WTC11 (cell line): ENCODE results near the gene FAM9C. TPM values are rescaled to one million over a fixed set of nuclear protein-coding genes. Genes with fewer than 3 reads are reported as not detected.

Source experiments
- ATAC-seq: fragments of 200-7000 bp; cut with Tn5 transposase; 2 replicates; pipeline ENCODE4 v1.10.0; 2021; ENCODE audit warnings: mild to moderate bottlenecking, moderate library complexity
- CTCF ChIA-PET: fragments of 300-600 bp; sonication (Branson Sonifier 250); formaldehyde crosslinking; loops from one replicate; lab custom pipeline; 2021; ENCODE audit warnings: antibody characterized with exemption; lab: Charles Lee
- POLR2A ChIA-PET: fragments of 350-600 bp; sonication (Branson Sonifier 250); formaldehyde crosslinking; loops from one replicate; lab custom pipeline; 2021; ENCODE audit warnings: antibody characterized with exemption; lab: Charles Lee
- DNase-seq: peaks from one replicate; pipeline ENCODE4 v3.0.0; 2021; ENCODE audit warnings: low spot score
- H3K27ac Mint-ChIP-seq: 2 replicates; pipeline ENCODE4 v1.8.0; 2021; ENCODE audit warnings: mixed read lengths
- H3K27me3 Mint-ChIP-seq: 2 replicates; pipeline ENCODE4 v1.8.0; 2021; ENCODE audit warnings: low read depth, mild to moderate bottlenecking, moderate library complexity, mixed read lengths
- H3K36me3 Mint-ChIP-seq: 2 replicates; pipeline ENCODE4 v1.8.0; 2021; ENCODE audit warnings: mixed read lengths
- H3K4me1 Mint-ChIP-seq: 2 replicates; pipeline ENCODE4 v1.8.0; 2022; ENCODE audit warnings: mixed read lengths
- H3K4me3 Mint-ChIP-seq: 2 replicates; pipeline ENCODE4 v1.8.0; 2021; ENCODE audit warnings: mild to moderate bottlenecking, moderate library complexity, mixed read lengths
- H3K9me3 Mint-ChIP-seq: 2 replicates; pipeline ENCODE4 v1.8.0; 2021; ENCODE audit warnings: mixed read lengths
- ERG ChIP-seq: fragments of 250-450 bp; sonication (Bioruptor Pico); IDR thresholded peaks from 2 replicates; pipeline ENCODE4 v1.8.0; 2021; ENCODE audit warnings: mild to moderate bottlenecking
- FOXJ3 ChIP-seq: sonication (generic); formaldehyde crosslinking; IDR thresholded peaks from 2 replicates; pipeline ENCODE4 v1.9.0; 2021; ENCODE audit warnings: missing genetic modification reagents, mild to moderate bottlenecking, borderline replicate concordance
- FOXP1 ChIP-seq: sonication (generic); formaldehyde crosslinking; IDR thresholded peaks from 2 replicates; pipeline ENCODE4 v1.8.0; 2022; ENCODE audit warnings: missing genetic modification reagents, mild to moderate bottlenecking, moderate library complexity, borderline replicate concordance
- GABPB1 ChIP-seq: sonication (generic); formaldehyde crosslinking; IDR thresholded peaks from 2 replicates; pipeline ENCODE4 v1.8.1; 2023; ENCODE audit warnings: mild to moderate bottlenecking, missing genetic modification reagents
- HMGA2 ChIP-seq: fragments of 250-450 bp; sonication (Bioruptor Pico); IDR thresholded peaks from 2 replicates; pipeline ENCODE4 v1.4.0; 2021; ENCODE audit warnings: mild to moderate bottlenecking, moderate library complexity
- KAT7 ChIP-seq: sonication (generic); formaldehyde crosslinking; IDR thresholded peaks from 2 replicates; pipeline ENCODE4 v1.8.1; 2023; ENCODE audit warnings: missing genetic modification reagents, mild to moderate bottlenecking, borderline replicate concordance
- MXD4 ChIP-seq: fragments of 250-450 bp; sonication (Bioruptor Pico); IDR thresholded peaks from 2 replicates; pipeline ENCODE4 v1.8.0; 2021; ENCODE audit warnings: mild to moderate bottlenecking, moderate library complexity, borderline replicate concordance
- NFATC4 ChIP-seq: fragments of 250-450 bp; sonication (Bioruptor Pico); IDR thresholded peaks from 2 replicates; pipeline ENCODE4 v1.9.0; 2021; ENCODE audit warnings: mild to moderate bottlenecking
- NR2C2 ChIP-seq: sonication (generic); formaldehyde crosslinking; IDR thresholded peaks from 2 replicates; pipeline ENCODE4 v1.8.0; 2022; ENCODE audit warnings: mild to moderate bottlenecking, missing genetic modification reagents
- PRDM15 ChIP-seq: sonication (generic); formaldehyde crosslinking; IDR thresholded peaks from 2 replicates; pipeline ENCODE4 v1.8.0; 2022; ENCODE audit warnings: missing genetic modification reagents
- RORB ChIP-seq: fragments of 250-450 bp; sonication (Bioruptor Pico); IDR thresholded peaks from 2 replicates; pipeline ENCODE4 v1.9.0; 2021; ENCODE audit warnings: mild to moderate bottlenecking
- SMAD3 ChIP-seq: sonication (generic); formaldehyde crosslinking; IDR thresholded peaks from 2 replicates; pipeline ENCODE4 v1.8.0; 2022; ENCODE audit warnings: missing genetic modification reagents, mild to moderate bottlenecking, borderline replicate concordance
- SMAD4 ChIP-seq: sonication (generic); formaldehyde crosslinking; IDR thresholded peaks from 2 replicates; pipeline ENCODE4 v1.8.0; 2022; ENCODE audit warnings: mild to moderate bottlenecking, missing genetic modification reagents
- SOX15 ChIP-seq: fragments of 250-450 bp; sonication (Bioruptor Pico); IDR thresholded peaks from 2 replicates; pipeline ENCODE4 v1.9.0; 2021; ENCODE audit warnings: mild to moderate bottlenecking
- USF2 ChIP-seq: sonication (generic); formaldehyde crosslinking; IDR thresholded peaks from 2 replicates; pipeline ENCODE4 v1.8.1; 2023; ENCODE audit warnings: mild to moderate bottlenecking, missing genetic modification reagents, moderate library complexity
- ZNF219 ChIP-seq: sonication (generic); formaldehyde crosslinking; IDR thresholded peaks from 2 replicates; pipeline ENCODE4 v1.8.0; 2023; ENCODE audit warnings: missing genetic modification reagents, mild to moderate bottlenecking, borderline replicate concordance
- ZNF263 ChIP-seq: sonication (generic); formaldehyde crosslinking; IDR thresholded peaks from 2 replicates; pipeline ENCODE4 v1.8.1; 2022; ENCODE audit warnings: low read depth, mild to moderate bottlenecking, moderate library complexity, missing genetic modification reagents
- ZNF416 ChIP-seq: fragments of 250-450 bp; sonication (Bioruptor Pico); IDR thresholded peaks from 2 replicates; pipeline ENCODE4 v1.9.0; 2021; ENCODE audit warnings: mild to moderate bottlenecking, inconsistent platforms
- total RNA-seq: library from RNA; stranded (reverse); gene quantifications from 3 replicates; pipeline ENCODE4 v1.2.3, GENCODE V29; 2021
- TF ChIP-seq, protein P1 (sequence below): fragments of 250-450 bp; sonication (Bioruptor Pico); conservative IDR thresholded peaks from 2 replicates; pipeline ENCODE4 v1.9.0; 2021; ENCODE audit warnings: mild to moderate bottlenecking
- TF ChIP-seq, protein P2 (sequence below): sonication (generic); formaldehyde crosslinking; IDR thresholded peaks from 2 replicates; pipeline ENCODE4 v1.8.1; 2022; ENCODE audit warnings: mild to moderate bottlenecking, moderate library complexity, missing genetic modification reagents
- TF ChIP-seq, protein P3 (sequence below): sonication (generic); formaldehyde crosslinking; IDR thresholded peaks from 2 replicates; pipeline ENCODE4 v1.8.1; 2022; ENCODE audit warnings: low read depth, missing genetic modification reagents, borderline replicate concordance
- TF ChIP-seq, protein P4 (sequence below): sonication (generic); formaldehyde crosslinking; IDR thresholded peaks from 2 replicates; pipeline ENCODE4 v1.8.1; 2022; ENCODE audit warnings: missing genetic modification reagents, borderline replicate concordance

The FAM9C gene
- total RNA-seq, 1 experiment from 2014 or later, result 0.28 TPM

GRCh38 chrX:12994321-12994720 lies 50.1 kb downstream of the FAM9C start:
- H3K9me3 Mint-ChIP-seq, result no peaks in the 10 kb centered on the region
- CTCF ChIA-PET, result no interaction called here
- H3K36me3 Mint-ChIP-seq, result no peaks in the 10 kb centered on the region
- DNase-seq (no peak), ATAC-seq (no peak)
- POLR2A ChIA-PET, result no interaction called here
- TF ChIP-seq FOXP1, result no peak
- no peak for TF ChIP-seq GABPB1 (CRISPR knock-in tag)
- TF ChIP-seq RORB, result no peak
- TF ChIP-seq PRDM15 (CRISPR knock-in tag), result no peak
- no peak for TF ChIP-seq ERG (CRISPR knock-in tag)
- no peak for TF ChIP-seq HMGA2 (CRISPR knock-in tag)
- TF ChIP-seq MXD4, result no peak
- no peak for TF ChIP-seq ZNF416 (CRISPR knock-in tag)
- TF ChIP-seq ZNF263 (CRISPR knock-in tag), result no peak
- TF ChIP-seq KAT7, result no peak
- TF ChIP-seq, protein P1, sequence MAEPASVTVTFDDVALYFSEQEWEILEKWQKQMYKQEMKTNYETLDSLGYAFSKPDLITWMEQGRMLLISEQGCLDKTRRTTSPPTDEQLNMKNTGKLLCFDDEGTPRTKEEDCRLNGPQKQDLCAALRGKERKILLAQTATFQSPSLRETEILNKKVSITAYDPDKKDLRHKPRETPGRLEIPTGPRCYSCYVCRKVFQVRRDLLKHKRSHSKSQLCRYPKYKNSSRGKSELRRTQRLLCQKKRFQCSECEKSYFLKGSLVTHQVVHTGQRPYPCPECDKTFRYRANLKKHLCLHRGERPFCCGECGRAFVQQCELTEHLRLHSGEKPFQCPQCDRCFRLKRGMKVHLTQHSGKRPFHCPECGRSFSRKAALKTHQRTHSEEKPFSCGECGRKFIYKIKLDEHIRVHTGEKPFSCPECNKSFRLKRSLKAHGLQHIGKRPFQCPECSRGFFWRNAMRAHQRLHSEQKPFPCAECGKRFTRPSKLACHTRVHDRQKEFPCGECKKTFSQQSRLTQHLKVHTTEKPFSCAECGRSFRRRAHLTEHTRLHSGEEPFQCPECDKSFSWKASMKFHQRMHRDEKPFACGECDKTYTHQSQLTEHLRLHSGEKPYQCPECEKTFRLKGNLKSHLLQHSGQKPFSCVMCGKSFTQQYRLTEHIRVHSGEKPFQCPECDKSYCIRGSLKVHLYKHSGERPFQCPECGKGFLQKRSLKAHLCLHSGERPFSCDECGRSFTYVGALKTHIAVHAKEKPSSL (CRISPR knock-in tag), result no peak
- TF ChIP-seq NR2C2 (CRISPR knock-in tag), result no peak
- H3K27ac Mint-ChIP-seq, result no peak overlapping the region
- no peaks in the 10 kb centered on the region for H3K27me3 Mint-ChIP-seq
- peaks cover 16% of the 10 kb centered on the region for H3K4me1 Mint-ChIP-seq
- no peak overlapping the region for H3K4me3 Mint-ChIP-seq

DNA sequence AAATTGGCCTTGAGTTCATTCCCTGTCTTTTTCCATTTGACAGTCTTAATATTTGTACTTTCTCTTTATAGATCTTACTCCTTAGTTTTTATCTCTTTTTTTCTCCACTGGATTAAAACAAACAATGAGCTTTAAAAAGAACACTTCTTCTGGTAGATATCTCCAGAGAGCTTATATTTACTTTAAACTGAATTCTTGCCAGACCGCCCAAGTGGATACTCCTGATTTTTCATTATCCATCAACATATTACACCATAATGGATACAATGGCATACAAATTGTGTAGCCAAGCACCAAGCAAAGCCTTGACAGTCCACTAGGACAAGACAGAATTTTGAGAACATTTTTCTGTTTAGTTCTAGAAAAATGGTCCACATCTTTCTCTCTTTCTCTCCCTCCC lies 50.6 kb downstream of the FAM9C start:
- no peak overlapping the region for H3K27ac Mint-ChIP-seq
- ATAC-seq (no peak), DNase-seq (no peak)
- peaks cover 18% of the 10 kb centered on the region for H3K4me1 Mint-ChIP-seq
- no peaks in the 10 kb centered on the region for H3K27me3 Mint-ChIP-seq
- no peak overlapping the region for H3K4me3 Mint-ChIP-seq
- ChIA-PET CTCF (no interaction called here), POLR2A (no interaction called here)
- no peaks in the 10 kb centered on the region for H3K36me3 Mint-ChIP-seq
- no peaks in the 10 kb centered on the region for H3K9me3 Mint-ChIP-seq
- TF ChIP-seq SOX15 (CRISPR knock-in tag) (no peak), SMAD4 (CRISPR knock-in tag) (no peak), NFATC4 (CRISPR knock-in tag) (no peak), USF2 (CRISPR knock-in tag) (no peak), ZNF219 (CRISPR knock-in tag) (no peak), GABPB1 (CRISPR knock-in tag) (no peak), FOXJ3 (CRISPR knock-in tag) (no peak), SMAD3 (CRISPR knock-in tag) (no peak)
- TF ChIP-seq, protein P2, sequence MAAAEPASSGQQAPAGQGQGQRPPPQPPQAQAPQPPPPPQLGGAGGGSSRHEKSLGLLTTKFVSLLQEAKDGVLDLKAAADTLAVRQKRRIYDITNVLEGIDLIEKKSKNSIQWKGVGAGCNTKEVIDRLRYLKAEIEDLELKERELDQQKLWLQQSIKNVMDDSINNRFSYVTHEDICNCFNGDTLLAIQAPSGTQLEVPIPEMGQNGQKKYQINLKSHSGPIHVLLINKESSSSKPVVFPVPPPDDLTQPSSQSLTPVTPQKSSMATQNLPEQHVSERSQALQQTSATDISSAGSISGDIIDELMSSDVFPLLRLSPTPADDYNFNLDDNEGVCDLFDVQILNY (CRISPR knock-in tag), result no peak
- TF ChIP-seq, protein P3, sequence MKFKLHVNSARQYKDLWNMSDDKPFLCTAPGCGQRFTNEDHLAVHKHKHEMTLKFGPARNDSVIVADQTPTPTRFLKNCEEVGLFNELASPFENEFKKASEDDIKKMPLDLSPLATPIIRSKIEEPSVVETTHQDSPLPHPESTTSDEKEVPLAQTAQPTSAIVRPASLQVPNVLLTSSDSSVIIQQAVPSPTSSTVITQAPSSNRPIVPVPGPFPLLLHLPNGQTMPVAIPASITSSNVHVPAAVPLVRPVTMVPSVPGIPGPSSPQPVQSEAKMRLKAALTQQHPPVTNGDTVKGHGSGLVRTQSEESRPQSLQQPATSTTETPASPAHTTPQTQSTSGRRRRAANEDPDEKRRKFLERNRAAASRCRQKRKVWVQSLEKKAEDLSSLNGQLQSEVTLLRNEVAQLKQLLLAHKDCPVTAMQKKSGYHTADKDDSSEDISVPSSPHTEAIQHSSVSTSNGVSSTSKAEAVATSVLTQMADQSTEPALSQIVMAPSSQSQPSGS (CRISPR knock-in tag), result no peak
- TF ChIP-seq, protein P4, sequence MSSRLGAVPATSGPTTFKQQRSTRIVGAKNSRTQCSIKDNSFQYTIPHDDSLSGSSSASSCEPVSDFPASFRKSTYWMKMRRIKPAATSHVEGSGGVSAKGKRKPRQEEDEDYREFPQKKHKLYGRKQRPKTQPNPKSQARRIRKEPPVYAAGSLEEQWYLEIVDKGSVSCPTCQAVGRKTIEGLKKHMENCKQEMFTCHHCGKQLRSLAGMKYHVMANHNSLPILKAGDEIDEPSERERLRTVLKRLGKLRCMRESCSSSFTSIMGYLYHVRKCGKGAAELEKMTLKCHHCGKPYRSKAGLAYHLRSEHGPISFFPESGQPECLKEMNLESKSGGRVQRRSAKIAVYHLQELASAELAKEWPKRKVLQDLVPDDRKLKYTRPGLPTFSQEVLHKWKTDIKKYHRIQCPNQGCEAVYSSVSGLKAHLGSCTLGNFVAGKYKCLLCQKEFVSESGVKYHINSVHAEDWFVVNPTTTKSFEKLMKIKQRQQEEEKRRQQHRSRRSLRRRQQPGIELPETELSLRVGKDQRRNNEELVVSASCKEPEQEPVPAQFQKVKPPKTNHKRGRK (CRISPR knock-in tag), result no peak
